Keratinocyte (primary cell): ENCODE data around the gene SMCHD1. TPM values are rescaled to one million over a fixed set of nuclear protein-coding genes. Genes with fewer than 3 reads are reported as not detected.

ENCODE experiments used
- DNase-seq: peaks from one replicate; pipeline ENCODE4 v3.0.0-alpha.2; 2011; ENCODE audit warnings: low read depth, missing footprints, low spot score
- FAIRE-seq: peaks from 2 replicates; lab custom pipeline; 2011; peaks lifted over from hg19 to GRCh38; lab: Jason Lieb, UNC
- H2AFZ ChIP-seq: 2 replicates; pipeline ENCODE4 v1.6.0; 2012; ENCODE audit warnings: low read length, control low read depth, inconsistent platforms; ENCODE audit not compliant: control insufficient read depth
- H3K27ac ChIP-seq: 2 replicates; pipeline ENCODE4 v1.5.1; 2011; ENCODE audit warnings: low read length; ENCODE audit not compliant: control insufficient read depth, insufficient read depth
- H3K27me3 ChIP-seq: 3 replicates; pipeline ENCODE4 v1.6.0; 2011; ENCODE audit warnings: low read length; ENCODE audit not compliant: control insufficient read depth, insufficient read depth; ENCODE audit errors: extremely low read depth
- H3K36me3 ChIP-seq, 2 experiments: 2 replicates in 1 of 2; 3 replicates in 1 of 2; pipeline ENCODE4 v1.5.1; 2011; ENCODE audit warnings: low read length in 2 of 2, mild to moderate bottlenecking in 1 of 2; ENCODE audit not compliant: control insufficient read depth in 2 of 2, insufficient read depth in 2 of 2; ENCODE audit errors: extremely low read depth in 1 of 2
- H3K4me1 ChIP-seq: 3 replicates; pipeline ENCODE4 v1.5.1; 2011; ENCODE audit warnings: low read length; ENCODE audit not compliant: control insufficient read depth, insufficient read depth; ENCODE audit errors: extremely low read depth
- H3K4me2 ChIP-seq: 3 replicates; pipeline ENCODE4 v1.6.0; 2011; ENCODE audit warnings: low read depth, low read length; ENCODE audit not compliant: control insufficient read depth, insufficient read depth; ENCODE audit errors: extremely low read depth
- H3K4me3 ChIP-seq, 3 experiments: fragments of 200-600 bp in 1 of 3; sonication (generic) in 1 of 3; 2 replicates in 2 of 3; 3 replicates in 1 of 3; pipeline ENCODE4 v1.5.1; 2011 to 2016; ENCODE audit warnings: low read length in 3 of 3, mild to moderate bottlenecking in 3 of 3, control low read depth in 2 of 3, inconsistent platforms in 1 of 3, low read depth in 1 of 3, mixed read lengths in 1 of 3, mixed run types in 1 of 3, moderate library complexity in 1 of 3; ENCODE audit not compliant: control insufficient read depth in 2 of 3, insufficient read depth in 2 of 3; ENCODE audit errors: extremely low read depth in 1 of 3
- H3K79me2 ChIP-seq: 2 replicates; pipeline ENCODE4 v1.6.0; 2012; ENCODE audit warnings: low read length; ENCODE audit not compliant: control insufficient read depth, insufficient read depth
- H3K9ac ChIP-seq: 3 replicates; pipeline ENCODE4 v1.6.0; 2011; ENCODE audit warnings: low read length; ENCODE audit not compliant: control insufficient read depth, insufficient read depth; ENCODE audit errors: extremely low read depth
- H3K9me1 ChIP-seq: 3 replicates; pipeline ENCODE4 v1.6.0; 2011; ENCODE audit warnings: low read length; ENCODE audit not compliant: control insufficient read depth, insufficient read depth; ENCODE audit errors: extremely low read depth
- H3K9me3 ChIP-seq: 2 replicates; pipeline ENCODE4 v1.5.1; 2012; ENCODE audit warnings: low read depth, low read length; ENCODE audit not compliant: control insufficient read depth
- H4K20me1 ChIP-seq: 3 replicates; pipeline ENCODE4 v1.6.0; 2011; ENCODE audit warnings: low read length; ENCODE audit not compliant: control insufficient read depth, insufficient read depth; ENCODE audit errors: extremely low read depth
- EZH2 ChIP-seq: IDR thresholded peaks from one replicate; pipeline ENCODE4 v1.6.1; 2012; ENCODE audit warnings: inconsistent platforms, mild to moderate bottlenecking, low read length, moderate library complexity
- dilution Hi-C: fragments of 300-500 bp; cut with MboI; formaldehyde crosslinking; loops from one replicate; pipeline ENCODE4 v1.7.0; 2020; ENCODE audit warnings: low sequenced_read_pairs; ENCODE audit not compliant: extremely low pct_ligation_motif_present
- polyA plus RNA-seq, 5 experiments: library from polyadenylated mRNA; depleted of rRNA in 3 of 5; stranded (reverse) in 3 of 5; stranded (forward) in 1 of 5; unstranded in 1 of 5; fragments of >200 nt; gene quantifications; 1 replicate in 1 of 5; 2 replicates in 3 of 5; 3 replicates in 1 of 5; pipeline versions ENCODE4 v1.2.1 to v1.2.3, GENCODE V29; 2011 to 2012; ENCODE audit warnings: missing spikeins in 2 of 5, low read depth in 1 of 5, low replicate concordance in 1 of 5
- TF ChIP-seq, protein P1 (sequence below), 3 experiments: IDR thresholded peaks in 1 of 3; conservative IDR thresholded peaks in 1 of 3; optimal IDR thresholded peaks in 1 of 3; 2 replicates in 2 of 3; 3 replicates in 1 of 3; pipeline versions ENCODE3 to v1.5.1; 2011; ENCODE audit warnings: low read length in 3 of 3, mild to moderate bottlenecking in 3 of 3, moderate library complexity in 2 of 3, control low read depth in 1 of 3, inconsistent platforms in 1 of 3; ENCODE audit not compliant: insufficient read depth in 2 of 3; ENCODE audit errors: extremely low read depth in 1 of 3

SMCHD1 gene
- polyA plus RNA-seq, 1 donor (not counting 4 experiments of a cell fraction or from before 2014, with no cell fraction given) = 18.5 TPM

DNA sequence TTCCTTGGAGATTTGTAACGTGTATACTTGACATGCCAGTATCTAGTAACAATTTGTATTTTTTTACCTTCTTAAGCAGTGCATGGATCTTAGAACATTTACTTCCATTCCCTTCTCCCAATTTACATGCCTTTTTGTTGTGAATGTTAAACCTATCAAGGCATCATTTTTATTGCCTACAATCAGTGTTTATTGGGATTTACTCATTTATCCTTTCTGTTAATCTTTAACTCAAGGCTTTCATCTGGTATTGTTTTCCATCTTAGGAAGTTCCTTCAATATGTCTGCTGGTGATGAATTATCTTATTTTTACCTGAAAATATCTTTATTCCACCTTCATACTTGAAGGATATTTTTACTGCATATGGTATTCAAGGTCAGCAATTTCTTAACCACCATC lies 102.8 kb downstream of the SMCHD1 start:
- Histone ChIP-seq H3K4me3 (no peak overlapping the region), H3K9ac (no peak overlapping the region), H3K4me1 (no peaks in the 10 kb centered on the region), H3K36me3 (peaks cover 0 to 6% of the 10 kb centered on the region in 2 experiments), H3K9me3 (no peaks in the 10 kb centered on the region), H3K79me2 (no peaks in the 10 kb centered on the region), H3K9me1 (no peaks in the 10 kb centered on the region), H4K20me1 (no peaks in the 10 kb centered on the region), H3K27me3 (no peaks in the 10 kb centered on the region), H3K27ac (no peak overlapping the region), H2AFZ (no peak overlapping the region), H3K4me2 (no peak overlapping the region)
- DNase-seq = no peak
- no peak for TF ChIP-seq EZH2
- TF ChIP-seq, protein P1, sequence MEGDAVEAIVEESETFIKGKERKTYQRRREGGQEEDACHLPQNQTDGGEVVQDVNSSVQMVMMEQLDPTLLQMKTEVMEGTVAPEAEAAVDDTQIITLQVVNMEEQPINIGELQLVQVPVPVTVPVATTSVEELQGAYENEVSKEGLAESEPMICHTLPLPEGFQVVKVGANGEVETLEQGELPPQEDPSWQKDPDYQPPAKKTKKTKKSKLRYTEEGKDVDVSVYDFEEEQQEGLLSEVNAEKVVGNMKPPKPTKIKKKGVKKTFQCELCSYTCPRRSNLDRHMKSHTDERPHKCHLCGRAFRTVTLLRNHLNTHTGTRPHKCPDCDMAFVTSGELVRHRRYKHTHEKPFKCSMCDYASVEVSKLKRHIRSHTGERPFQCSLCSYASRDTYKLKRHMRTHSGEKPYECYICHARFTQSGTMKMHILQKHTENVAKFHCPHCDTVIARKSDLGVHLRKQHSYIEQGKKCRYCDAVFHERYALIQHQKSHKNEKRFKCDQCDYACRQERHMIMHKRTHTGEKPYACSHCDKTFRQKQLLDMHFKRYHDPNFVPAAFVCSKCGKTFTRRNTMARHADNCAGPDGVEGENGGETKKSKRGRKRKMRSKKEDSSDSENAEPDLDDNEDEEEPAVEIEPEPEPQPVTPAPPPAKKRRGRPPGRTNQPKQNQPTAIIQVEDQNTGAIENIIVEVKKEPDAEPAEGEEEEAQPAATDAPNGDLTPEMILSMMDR (optimal IDR thresholded peaks at IDR 0.05 in 1 of 3, IDR thresholded peaks at IDR 0.05 in 1 of 3, conservative IDR thresholded peaks at IDR 0.05 in 1 of 3; ENCODE audit: extremely low read depth in 1 of 3, insufficient read depth in 2 of 3, low read length in 3 of 3) = no peak
- FAIRE-seq = no peak
- dilution Hi-C loops = no loop called here

DNA sequence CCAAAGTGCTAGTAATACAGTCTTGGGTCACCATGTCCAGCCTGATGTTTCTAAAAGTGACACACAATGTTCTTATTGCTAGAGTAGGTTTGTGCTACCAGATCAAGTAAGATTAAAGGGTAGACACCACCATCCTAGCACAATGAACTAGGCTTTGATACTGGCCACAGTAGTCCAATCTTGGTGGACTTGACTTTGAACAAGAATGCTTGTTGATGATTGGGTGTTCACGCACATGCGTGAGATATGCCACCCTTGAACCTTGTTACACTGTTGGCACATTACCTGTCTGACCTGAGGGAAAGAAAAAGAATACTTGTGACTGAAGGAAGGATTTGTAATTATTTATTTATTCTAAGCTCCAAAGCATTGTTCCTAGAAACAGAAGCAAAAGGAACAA lies 119.1 kb downstream of the SMCHD1 start:
- no peak for FAIRE-seq

More for the DNA sequence above, 119.1 kb downstream of the SMCHD1 start:
- H3K4me1 ChIP-seq = no peaks in the 10 kb centered on the region
- H3K4me3 ChIP-seq = no peak overlapping the region
- H3K9ac ChIP-seq = no peak overlapping the region
- H3K79me2 ChIP-seq = no peaks in the 10 kb centered on the region
- H3K9me1 ChIP-seq = no peaks in the 10 kb centered on the region
- DNase-seq = no peak
- H3K27ac ChIP-seq = no peak overlapping the region
- H3K4me2 ChIP-seq = no peak overlapping the region
- no peak overlapping the region for H2AFZ ChIP-seq
- dilution Hi-C loops = no loop called here
- peaks cover 13% of the 10 kb centered on the region in 2 experiments for H3K36me3 ChIP-seq
- H3K27me3 ChIP-seq = no peaks in the 10 kb centered on the region
- no peak for TF ChIP-seq EZH2
- TF ChIP-seq, protein P1 (optimal IDR thresholded peaks at IDR 0.05 in 1 of 3, IDR thresholded peaks at IDR 0.05 in 1 of 3, conservative IDR thresholded peaks at IDR 0.05 in 1 of 3; ENCODE audit: extremely low read depth in 1 of 3, insufficient read depth in 2 of 3, low read length in 3 of 3) = no peak
- H4K20me1 ChIP-seq = no peaks in the 10 kb centered on the region
- no peaks in the 10 kb centered on the region for H3K9me3 ChIP-seq
